Fibroblast of skin of scalp (primary cell): ENCODE data around the gene CTIF.
A peak's percentile ranks its signal among the peaks of the same experiment; 100 is the strongest.

ENCODE experiments used
- DNase-seq: peaks from one replicate; pipeline ENCODE4 v3.0.0-alpha.2; 2013

The CTIF gene

DNA sequence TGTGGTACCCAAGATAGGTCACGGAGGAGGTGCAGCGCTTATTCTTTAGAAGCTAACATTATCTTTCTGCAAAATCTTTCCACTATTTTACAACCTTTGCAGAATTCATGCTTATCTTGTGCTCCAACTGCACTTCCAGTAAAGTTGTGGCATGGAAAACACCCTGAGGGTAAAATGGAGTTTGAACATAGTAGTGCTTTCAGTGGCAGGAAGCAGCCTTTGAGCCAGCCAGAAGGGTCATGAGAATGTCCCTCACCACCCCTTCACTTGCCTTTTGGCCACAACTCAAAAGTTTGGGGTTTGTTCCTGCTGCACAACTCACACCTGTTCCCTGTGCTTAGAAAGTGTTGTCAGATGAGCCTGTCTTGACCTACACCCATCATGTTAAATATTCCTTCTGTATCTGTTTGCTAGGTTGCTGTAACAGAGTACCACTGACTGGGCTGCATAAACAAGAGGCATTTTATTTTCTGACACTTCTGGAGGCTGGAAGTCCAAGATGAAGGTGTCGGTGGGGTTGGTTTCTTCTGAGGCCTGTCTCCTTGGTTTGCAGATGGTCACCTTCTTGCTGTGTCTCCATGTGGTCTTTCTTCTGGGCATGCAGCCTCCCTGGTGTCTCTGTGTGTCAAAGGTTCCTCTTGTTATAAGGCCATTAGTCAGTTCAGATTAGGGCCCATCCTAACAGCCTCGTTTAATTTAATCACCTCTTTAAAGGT lies 217.8 kb downstream of the CTIF start:
- no peak for DNase-seq

GRCh38 chr18:48757367-48757766 lies 218.5 kb downstream of the CTIF start:
- DNase-seq, result no peak

- no peak for DNase-seq
Measured at GRCh38 chr18:48757906-48758305, 219.1 kb downstream of the CTIF start.

- no peak for DNase-seq
Measured at GRCh38 chr18:48761582-48761981, 222.8 kb downstream of the CTIF start.

DNA sequence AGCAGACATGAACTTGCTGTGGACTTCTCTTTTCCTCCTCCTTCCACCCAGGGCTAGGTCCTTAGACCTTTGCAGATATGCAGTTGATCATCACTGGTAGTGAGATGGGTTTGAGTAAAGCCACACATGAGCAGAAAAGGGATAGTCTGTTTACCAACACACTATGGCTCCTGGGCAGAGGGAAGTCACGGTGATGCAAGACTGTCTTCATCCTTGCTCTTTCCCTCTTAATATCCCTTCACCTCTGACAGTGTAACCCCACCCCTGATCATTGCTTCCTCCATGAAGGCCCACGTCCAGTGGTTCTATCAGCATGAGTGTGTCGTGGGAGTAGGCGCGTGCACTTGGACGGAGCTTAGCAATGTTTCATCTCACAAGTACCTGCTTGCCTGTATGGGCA lies 223.2 kb downstream of the CTIF start:
- DNase-seq, result no peak

DNA sequence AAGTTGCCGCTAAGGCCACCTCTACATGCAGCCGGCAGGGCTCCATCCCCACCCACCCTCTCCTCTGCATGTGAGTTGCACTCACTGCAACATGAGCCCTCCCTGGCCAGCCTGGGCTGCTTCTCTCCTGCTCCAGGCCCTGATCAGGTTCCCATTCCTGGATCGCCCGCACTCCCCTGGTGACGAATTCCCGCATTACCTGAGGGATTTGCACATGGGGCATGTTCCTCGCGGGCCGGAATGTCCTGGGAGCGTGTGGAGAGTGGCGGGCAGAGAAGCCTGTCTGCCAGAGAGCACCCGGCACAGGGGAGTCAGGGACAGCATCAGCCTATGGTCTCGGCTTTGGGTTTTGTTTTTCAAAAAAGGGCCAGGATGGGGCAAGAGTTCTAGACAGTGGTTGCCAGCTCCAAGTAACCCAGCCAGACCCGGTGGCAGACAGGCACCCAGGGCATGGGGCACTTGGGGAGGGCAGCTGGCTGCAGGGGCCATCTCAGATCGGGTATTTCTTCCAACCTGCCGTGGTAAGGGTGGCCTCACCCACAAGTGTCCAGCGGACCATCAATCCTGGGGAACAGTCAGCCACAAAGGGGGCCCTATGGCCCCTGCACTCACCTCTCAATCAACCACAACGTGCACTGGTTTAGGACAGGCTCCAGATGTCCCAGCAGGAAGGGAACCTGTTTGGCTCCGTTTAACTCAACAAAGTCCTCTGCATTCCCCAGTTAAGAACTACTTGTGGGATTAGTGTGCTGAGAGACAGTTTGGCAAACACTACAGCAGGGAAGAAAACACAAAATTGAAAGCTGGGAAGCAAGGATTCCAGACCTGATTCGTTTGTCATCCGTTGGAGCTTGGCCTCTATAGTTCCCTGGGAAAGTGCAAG lies 224.2 kb downstream of the CTIF start:
- DNase-seq, result no peak

DNA sequence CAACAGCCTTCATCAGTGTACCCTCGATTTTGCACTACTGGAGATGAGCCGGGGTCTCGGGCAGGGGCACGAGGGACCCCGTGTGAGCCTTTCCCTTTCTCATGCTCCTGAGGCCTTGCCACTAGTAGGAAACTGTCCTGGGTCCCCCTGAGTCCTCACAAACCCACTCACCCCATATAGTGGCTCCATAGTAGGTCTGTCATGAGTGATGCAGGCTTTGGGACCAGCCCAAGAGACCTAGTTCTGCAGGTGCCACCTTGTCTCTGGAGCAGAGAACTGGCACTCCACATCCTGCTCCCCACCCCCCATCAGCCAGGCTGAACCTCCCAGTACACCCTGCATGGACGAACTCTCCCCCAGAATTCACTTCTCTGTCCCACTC lies 224.9 kb downstream of the CTIF start:
- no peak for DNase-seq

DNA sequence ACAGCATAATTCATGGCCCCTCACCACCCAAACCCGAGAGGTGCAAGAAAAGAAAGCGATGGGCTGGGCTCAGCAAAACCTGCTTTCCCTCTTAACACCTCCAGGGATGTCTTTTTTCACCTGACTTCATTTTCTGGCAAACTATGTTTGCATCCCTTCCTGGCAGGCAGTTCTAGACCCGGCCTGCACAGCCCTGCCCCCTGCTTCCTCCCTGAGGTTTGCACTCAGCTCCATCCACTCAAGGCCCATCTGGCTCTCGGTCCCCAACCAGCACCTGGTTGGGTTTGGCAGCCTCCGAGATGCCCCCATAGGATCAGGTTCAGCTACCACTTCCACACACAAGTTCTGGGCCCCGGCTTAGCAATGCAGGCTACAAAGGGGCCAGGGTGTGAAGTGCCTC lies 226.2 kb downstream of the CTIF start:
- no peak for DNase-seq

DNA sequence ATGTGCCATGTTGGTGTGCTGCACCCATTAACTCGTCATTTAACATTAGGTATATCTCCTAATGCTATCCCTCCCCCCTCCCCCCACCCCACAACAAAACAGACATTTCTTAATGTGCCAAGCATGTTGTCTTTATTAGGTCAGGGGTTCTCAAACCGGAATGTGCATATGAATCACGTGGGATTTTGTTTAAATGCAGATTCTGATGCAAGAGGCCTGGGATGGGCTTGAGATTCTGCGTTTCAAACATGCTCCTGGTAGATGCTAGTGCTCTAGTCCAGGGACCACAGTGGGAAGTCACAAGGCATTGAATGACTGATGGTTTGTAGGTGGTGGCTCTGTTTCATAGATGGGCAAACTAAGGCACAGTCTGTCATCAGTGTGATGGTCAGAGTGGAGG lies 227.2 kb downstream of the CTIF start:
- DNase-seq, result peak; percentile 69

DNA sequence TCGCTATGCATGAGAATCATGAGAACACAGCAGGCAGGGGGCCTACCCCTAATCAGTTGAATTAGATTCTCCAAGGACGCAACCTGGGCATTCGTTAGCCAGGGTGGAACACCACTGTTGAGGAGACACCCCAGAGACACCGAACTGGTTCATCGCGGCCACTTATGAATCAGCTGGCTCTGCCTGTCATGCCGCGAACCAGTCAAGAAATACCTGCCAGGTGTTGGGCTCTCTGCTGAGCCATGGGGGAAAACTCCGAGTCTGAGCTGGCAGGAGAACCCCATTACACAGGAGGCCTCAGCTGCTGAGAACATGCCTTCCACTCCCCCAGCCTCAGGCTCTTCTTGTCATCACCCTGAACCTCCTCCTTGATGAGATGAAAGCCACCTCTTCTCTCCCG lies 227.7 kb downstream of the CTIF start:
- DNase-seq, result no peak

DNA sequence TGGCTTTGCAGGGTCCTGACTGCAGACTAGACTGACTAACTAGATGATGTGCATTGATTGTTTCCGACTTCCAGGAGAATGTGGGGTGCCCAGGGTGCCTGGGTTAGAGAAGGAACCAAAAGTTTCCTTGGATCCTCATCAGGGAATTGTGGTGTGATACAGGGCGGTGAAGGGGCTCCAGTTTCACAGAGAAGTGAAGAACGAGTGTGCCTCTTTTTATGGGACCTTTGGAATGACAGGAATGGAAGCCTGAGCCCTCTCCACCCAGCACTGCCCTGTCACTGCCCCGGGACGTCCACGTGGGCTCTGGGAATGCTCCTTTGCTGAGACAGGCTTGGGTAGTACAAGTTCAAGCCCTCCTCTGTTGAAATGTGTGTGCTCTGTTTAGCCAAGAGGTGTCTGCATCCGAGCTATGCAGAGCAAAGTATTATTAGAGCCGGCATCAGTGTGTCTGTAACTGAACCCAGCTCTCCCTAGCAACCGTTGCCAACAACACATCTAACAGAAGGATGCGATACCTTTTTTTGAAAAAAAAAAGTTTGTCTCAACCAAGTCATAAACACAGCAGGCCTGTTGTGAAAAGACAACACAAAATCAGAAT lies 228.4 kb downstream of the CTIF start:
- peak; percentile 40 for DNase-seq

DNA sequence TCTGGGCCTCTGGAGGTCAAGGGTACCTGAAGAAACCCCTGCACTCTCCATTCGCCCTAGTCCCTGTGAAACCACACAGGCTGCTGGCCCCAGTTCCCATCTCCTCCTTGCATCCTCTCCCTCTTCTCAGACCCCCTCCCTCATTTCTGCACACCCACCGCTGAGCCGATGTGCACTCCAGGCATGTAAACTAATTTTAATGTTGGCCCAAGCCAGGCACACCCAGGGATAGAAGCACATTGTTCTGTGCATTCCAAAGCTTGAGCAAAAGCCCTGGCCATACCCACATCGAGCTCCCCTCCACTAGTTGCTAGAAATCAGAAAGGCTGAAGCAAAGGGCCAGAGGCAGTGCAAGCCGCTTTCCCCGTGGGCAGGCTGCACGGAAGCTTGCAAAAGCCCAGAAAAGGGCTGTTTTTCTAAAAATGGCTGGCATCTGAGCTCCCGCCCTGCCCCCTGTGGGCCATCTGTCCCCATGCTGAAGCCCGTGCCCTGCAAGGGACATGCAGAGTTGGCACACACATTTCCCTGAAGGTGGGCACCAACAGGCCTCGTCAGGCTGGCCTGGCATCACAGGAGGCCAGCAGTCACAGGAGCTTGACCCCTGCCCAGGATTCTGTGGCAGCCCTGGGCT lies 230.3 kb downstream of the CTIF start:
- no peak for DNase-seq

DNA sequence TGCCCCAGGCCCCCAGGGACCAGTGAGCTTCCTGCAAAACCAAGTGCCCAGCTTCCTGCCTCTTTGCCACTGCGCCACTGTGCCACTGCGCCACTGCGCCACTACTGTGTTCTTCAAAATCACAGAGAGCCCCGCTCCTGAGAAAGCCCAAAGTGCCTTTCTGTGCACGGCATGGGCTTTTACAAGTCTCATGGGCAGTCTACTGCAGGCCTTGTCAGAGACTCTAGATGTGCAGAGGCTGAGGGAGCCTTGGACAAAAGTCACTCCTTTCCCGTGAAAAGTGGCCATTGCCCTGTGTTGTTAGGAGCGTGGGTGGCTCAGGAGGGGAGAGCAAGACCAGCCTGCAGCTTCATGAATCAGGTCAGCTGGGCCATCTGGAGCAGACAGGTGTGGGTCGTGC lies 231.4 kb downstream of the CTIF start:
- DNase-seq, result no peak

DNA sequence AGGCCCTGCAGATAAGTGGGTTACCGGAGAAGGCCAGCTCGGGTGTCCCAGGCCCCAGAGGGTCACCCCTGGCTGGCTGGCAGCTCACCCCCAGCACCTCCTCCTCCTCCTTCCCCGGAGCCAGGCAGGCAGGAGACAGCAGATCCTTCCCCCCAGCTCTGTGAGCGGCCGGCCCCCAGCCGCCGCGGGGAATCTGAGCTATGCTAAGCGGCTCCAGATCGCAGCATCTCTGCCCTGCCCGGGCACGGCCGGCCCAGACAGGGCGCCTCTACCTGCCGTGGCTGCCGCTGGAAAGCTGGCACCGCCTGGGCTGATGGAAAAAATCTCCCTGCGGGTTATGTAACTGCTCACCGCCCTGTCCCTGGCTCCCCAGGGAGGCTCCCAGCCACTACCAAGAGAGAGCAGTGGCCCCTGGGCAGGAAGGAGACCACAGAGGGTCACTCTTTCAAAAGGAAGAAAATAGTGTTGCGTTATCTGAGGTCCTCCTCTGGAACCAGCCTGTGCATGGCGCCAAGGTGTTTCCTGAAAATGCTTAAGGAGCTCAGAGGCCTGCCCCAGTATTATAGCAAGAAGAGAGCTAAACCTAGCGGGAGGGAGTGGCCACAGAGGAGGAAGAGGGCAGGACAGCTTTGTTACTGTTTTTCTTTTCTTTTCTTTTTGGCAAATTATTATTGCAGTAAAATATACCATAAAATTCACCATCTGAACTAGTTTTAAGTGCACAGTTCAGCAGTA lies 233.0 kb downstream of the CTIF start:
- no peak for DNase-seq

GRCh38 chr18:48772457-48772856 lies 233.6 kb downstream of the CTIF start:
- no peak for DNase-seq

- no peak for DNase-seq
Measured at GRCh38 chr18:48773821-48774220, 235.0 kb downstream of the CTIF start.

GRCh38 chr18:48774941-48775340 lies 236.1 kb downstream of the CTIF start:
- no peak for DNase-seq

- DNase-seq, result no peak
Measured at GRCh38 chr18:48775372-48776155, 236.7 kb downstream of the CTIF start.

GRCh38 chr18:48776156-48776555 lies 237.3 kb downstream of the CTIF start:
- DNase-seq, result no peak

DNA sequence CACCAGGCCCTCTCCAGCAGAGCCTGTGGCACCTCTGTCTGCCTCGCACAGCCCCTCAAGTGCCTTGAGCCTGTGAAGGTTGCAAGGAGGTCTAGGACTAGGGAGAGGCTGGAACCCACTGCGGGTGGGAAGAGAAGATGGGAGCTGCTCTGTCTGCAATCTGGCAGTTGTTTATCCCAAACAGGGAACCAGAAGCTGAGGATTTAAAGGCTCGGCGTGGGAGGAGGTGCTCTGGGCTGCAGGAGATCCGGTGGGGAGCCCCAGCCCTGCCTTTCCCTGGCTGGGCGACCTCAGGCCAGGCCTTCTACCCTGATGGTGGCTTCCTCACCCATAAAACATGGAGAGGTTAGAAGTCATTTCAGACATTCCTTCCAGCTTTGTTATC lies 237.8 kb downstream of the CTIF start:
- no peak for DNase-seq

GRCh38 chr18:48777026-48777743 lies 238.4 kb downstream of the CTIF start:
- DNase-seq, result peak; percentile 44
